Stimulated activated naive CD8-positive, alpha-beta T cell treated with anti-CD3 and anti-CD28 coated beads, Interleukin-15, Interleukin-2, amounts not matched to agents 100 ng/mL and 50 ng/mL, for 24 hours (primary cell): Measurements from ENCODE around the gene TMEM212.
"Not testable (repeated sequence)": the region's sequence is repeated elsewhere in the genome, so short reads cannot be mapped to it uniquely, and the experiment has no call there.

Experiments
- H3K27ac Mint-ChIP-seq: one replicate; pipeline ENCODE4 v1.8.0; 2021; ENCODE audit warnings: mild to moderate bottlenecking, mixed read lengths
- H3K27me3 Mint-ChIP-seq: one replicate; pipeline ENCODE4 v1.8.0; 2021; ENCODE audit warnings: mixed read lengths
- H3K36me3 Mint-ChIP-seq: one replicate; pipeline ENCODE4 v1.8.0; 2021; ENCODE audit warnings: low read depth, mixed read lengths
- H3K4me1 Mint-ChIP-seq: one replicate; pipeline ENCODE4 v1.8.0; 2021; ENCODE audit warnings: low read depth, mixed read lengths
- H3K4me3 Mint-ChIP-seq: one replicate; pipeline ENCODE4 v1.8.0; 2021; ENCODE audit warnings: mild to moderate bottlenecking, mixed read lengths
- H3K9me3 Mint-ChIP-seq: one replicate; pipeline ENCODE4 v1.8.0; 2021; ENCODE audit warnings: mixed read lengths

TMEM212 gene

DNA sequence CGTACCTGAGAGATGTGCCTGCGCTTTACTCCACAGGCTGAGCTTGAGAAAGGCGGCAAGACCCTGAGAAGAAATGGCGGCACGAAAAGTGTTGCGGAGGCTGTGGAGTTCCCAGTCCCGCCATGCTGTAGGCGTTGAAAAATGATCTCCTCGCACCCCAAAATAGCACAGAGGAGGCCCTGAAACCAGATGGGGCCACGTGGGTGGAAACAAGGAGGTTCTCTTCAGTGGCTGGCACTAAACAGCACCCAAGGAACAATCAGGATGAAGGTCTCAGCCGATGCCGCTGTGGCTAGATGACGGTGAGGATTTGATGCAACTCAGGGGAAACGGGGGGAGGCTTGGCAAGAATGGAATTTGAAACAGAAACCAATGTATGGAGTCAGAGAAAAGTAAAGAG is 57.3 kb downstream of the TMEM212 start:
- H3K27me3 Mint-ChIP-seq = peaks cover 25% of the 10 kb centered on the region
- no peak overlapping the region for H3K27ac Mint-ChIP-seq
- no peaks in the 10 kb centered on the region for H3K4me1 Mint-ChIP-seq
- H3K9me3 Mint-ChIP-seq = no peaks in the 10 kb centered on the region
- H3K36me3 Mint-ChIP-seq = no peaks in the 10 kb centered on the region
- H3K4me3 Mint-ChIP-seq = no peak overlapping the region

DNA sequence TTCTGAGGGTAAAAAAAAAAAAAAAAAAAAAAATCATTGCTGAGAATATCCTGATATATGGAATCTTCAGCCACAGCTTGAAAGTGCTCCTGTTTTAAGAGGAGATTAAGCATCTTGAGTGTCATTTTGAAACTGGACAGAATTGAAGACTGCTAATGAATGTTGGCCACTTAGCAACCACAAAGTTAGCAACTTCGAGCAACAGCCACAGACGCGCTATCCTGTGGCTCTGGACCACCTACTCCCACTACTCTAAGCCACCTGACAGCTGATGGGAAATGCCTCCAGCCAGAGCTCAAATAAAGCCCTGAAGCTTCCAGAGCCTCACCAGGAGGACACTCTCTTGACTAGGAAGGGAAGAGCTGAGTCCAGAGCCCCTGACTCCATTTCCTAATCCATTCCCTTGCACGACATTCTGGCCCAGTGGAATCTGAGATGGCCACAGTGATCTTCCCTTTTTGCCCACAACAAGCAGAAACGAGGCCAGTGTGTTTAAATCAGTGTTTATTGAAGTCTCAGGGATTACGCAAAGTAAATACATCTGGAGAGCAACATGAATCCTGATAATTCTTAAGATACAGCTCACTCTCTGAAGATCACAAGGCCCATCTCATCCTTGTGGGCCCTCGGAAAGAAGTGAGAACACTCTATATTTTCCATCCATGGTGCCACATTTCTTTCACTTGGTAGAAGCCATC is 58.6 kb downstream of the TMEM212 start:
- Mint-ChIP-seq H3K27me3 (peaks cover 19% of the 10 kb centered on the region), H3K27ac (no peak overlapping the region), H3K4me3 (no peak overlapping the region), H3K9me3 (no peaks in the 10 kb centered on the region), H3K4me1 (no peaks in the 10 kb centered on the region), H3K36me3 (no peaks in the 10 kb centered on the region)

DNA sequence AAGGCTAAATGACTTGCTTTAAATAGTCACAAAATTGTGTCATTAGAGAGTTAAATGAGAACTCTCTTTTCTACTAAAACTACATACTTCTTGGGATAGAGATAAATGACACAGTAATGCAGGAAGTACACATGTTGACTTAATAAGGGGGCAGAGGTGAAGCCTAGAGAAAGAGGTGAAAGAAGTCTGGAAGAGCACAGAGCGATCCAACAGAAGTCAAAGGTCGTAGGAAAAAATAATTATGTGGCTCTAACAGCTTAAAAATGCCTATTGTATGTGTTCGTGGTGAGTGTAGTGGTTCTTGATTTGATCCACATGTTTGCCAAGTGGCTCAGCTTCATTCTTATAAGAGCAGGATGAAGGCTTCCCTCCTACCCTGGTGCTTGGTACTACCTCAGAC is 61.7 kb downstream of the TMEM212 start:
- no peaks in the 10 kb centered on the region for H3K9me3 Mint-ChIP-seq
- H3K36me3 Mint-ChIP-seq = no peaks in the 10 kb centered on the region
- H3K27me3 Mint-ChIP-seq = peaks cover 14% of the 10 kb centered on the region
- H3K4me3 Mint-ChIP-seq = no peak overlapping the region
- H3K27ac Mint-ChIP-seq = no peak overlapping the region
- no peaks in the 10 kb centered on the region for H3K4me1 Mint-ChIP-seq

DNA sequence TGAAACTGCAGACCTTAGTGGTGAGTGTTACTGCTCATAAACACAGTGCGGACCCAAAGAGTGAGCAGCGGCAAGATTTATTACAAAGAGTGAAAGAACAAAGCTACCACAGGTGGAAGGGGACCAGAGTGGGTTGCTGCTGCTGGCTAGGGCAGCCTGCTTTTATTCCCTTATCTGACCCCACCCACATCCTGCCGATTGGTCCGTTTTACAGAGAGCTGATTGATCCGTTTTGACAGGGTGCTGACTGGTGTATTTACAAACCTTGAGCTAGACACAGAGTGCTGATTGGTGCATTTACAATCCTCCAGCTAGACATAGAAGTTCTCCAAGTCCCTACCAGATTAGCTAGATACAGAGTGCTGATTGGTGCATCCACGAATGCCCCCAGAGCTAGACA is 63.4 kb downstream of the TMEM212 start:
- H3K27me3 Mint-ChIP-seq = peaks cover 12% of the 10 kb centered on the region
- H3K4me1 Mint-ChIP-seq, H3K27ac Mint-ChIP-seq, H3K36me3 Mint-ChIP-seq, H3K9me3 Mint-ChIP-seq, H3K4me3 Mint-ChIP-seq: not testable (repeated sequence)

DNA sequence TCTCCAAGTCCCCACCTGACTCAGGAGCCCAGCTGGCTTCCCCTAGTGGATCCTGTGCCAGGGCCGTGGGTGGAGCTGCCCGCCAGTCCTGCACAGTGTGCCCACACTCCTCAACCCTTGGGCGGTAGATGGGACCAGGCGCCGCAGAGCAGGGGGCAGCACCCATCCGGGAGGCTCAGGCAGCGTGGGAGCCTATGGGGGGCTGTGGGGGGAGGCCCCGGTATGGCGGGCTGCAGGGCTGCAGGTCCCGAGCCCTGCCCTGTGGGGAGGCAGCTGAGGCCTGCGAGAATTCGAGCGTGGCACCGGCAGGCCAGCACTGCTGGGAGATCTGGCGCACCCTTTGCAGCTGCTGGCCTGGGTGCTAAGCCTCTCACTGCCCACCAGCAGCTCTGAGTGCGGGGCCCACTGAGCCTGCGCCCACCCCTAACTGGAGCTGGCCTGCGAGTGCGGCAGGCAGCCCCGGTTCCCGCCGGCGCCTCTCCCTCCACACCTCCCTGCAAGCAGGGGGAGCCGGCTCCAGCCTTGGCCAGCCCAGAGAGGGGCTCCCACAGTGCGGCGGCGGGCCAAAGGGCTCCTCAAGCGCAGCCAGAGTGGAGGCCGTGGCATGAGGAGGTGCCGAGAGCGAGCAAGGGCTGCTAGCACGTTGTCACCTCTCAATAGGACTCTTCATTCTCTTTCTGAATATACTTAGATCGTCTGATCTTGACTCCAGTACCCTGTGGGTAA is 64.0 kb downstream of the TMEM212 start:
- H3K27me3 Mint-ChIP-seq = peaks cover 9% of the 10 kb centered on the region
- no peaks in the 10 kb centered on the region for H3K36me3 Mint-ChIP-seq
- no peaks in the 10 kb centered on the region for H3K4me1 Mint-ChIP-seq
- H3K27ac Mint-ChIP-seq = no peak overlapping the region
- H3K4me3 Mint-ChIP-seq = no peak overlapping the region
- peaks cover 7% of the 10 kb centered on the region for H3K9me3 Mint-ChIP-seq

GRCh38 chr3:171907761-171908160 is 64.6 kb downstream of the TMEM212 start:
- Mint-ChIP-seq H3K27ac (no peak overlapping the region), H3K4me3 (no peak overlapping the region), H3K36me3 (no peaks in the 10 kb centered on the region), H3K9me3 (peaks cover 7% of the 10 kb centered on the region), H3K4me1 (no peaks in the 10 kb centered on the region), H3K27me3 (peaks cover 8% of the 10 kb centered on the region)

GRCh38 chr3:171908731-171909130 is 65.6 kb downstream of the TMEM212 start:
- Mint-ChIP-seq H3K4me1 (no peaks in the 10 kb centered on the region), H3K4me3 (no peak overlapping the region), H3K36me3 (no peaks in the 10 kb centered on the region), H3K27me3 (peaks cover 8% of the 10 kb centered on the region), H3K27ac (no peak overlapping the region), H3K9me3 (peaks cover 7% of the 10 kb centered on the region)
